ENCODE results near the gene SLC66A1. TPM values are rescaled to one million over a fixed set of nuclear protein-coding genes. Genes with fewer than 3 reads are reported as not detected.

Gene SLC66A1
- total RNA-seq, 2 experiments from 2014 or later, result 3.6 TPM

DNA sequence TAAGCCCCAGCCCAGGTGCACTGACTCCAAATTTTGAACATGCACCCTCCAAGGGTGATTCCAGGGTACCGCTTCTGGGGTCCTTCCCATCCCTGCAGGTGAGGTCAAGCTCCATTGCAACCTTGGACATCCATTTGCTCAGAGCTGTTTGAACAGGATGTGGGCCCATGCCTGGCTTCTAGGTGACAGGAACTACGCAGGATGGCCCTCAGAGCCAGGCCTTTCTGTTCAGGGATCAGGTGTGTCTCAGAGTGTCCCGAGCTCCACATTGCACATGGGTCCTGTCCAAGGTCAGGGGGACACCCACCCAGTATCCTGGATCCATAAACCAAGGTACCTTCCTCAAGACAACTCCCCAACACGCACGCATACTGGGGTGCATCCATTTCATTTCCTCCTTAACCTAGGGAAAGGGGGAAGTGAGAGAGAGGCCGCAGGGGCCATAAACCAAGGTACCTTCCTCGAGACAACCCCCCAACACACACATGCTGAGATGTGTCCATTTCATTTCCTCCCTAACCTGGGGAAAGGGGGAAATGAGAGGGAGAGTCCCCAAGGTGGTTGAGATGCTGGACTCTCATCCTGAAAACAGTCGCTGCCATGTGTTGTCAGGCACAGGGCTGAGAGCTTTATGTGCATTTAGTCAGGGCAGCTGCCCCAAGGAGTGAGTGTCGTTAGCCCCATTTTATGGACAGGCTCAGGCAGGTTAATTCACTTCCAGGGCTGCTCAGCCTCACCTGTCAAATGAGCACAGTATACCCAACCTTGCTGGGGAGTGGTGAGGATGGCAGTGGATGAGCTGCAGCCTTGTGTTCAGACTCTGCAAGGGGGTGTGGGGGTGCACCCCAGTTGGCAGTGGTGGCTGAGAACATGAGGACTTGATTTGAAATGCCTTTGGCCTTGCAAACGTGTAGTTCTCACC lies 2.1 kb downstream of the SLC66A1 start:
- no peaks in the 10 kb centered on the region for H3K9me3 Mint-ChIP-seq
- no peaks in the 10 kb centered on the region for H3K27me3 Mint-ChIP-seq
- DNase-seq (no peak), ATAC-seq (no peak)
- H3K4me1 Mint-ChIP-seq (ENCODE audit: low read depth), result peaks cover 25% of the 10 kb centered on the region
- H3K4me3 Mint-ChIP-seq, result no peak overlapping the region
- POLR2A ChIA-PET, result interaction anchor here (1.4 kb wide), 1 partner anchor 369 kb away, joined by 4 read pairs; no protein-coding TSS in a partner anchor
- CTCF ChIA-PET, result interaction anchor here (0.6 kb wide), 1 partner anchor 27 kb away, joined by 3 read pairs; no protein-coding TSS in a partner anchor
- H3K36me3 Mint-ChIP-seq (ENCODE audit: low read depth), result no peaks in the 10 kb centered on the region
- no peak overlapping the region for H3K27ac Mint-ChIP-seq
- intact Hi-C loops (cut with micrococcal nuclease), result no loop called here
- TF ChIP-seq, protein P1, sequence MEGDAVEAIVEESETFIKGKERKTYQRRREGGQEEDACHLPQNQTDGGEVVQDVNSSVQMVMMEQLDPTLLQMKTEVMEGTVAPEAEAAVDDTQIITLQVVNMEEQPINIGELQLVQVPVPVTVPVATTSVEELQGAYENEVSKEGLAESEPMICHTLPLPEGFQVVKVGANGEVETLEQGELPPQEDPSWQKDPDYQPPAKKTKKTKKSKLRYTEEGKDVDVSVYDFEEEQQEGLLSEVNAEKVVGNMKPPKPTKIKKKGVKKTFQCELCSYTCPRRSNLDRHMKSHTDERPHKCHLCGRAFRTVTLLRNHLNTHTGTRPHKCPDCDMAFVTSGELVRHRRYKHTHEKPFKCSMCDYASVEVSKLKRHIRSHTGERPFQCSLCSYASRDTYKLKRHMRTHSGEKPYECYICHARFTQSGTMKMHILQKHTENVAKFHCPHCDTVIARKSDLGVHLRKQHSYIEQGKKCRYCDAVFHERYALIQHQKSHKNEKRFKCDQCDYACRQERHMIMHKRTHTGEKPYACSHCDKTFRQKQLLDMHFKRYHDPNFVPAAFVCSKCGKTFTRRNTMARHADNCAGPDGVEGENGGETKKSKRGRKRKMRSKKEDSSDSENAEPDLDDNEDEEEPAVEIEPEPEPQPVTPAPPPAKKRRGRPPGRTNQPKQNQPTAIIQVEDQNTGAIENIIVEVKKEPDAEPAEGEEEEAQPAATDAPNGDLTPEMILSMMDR (IDR thresholded peaks at IDR 0.05), result no peak

DNA sequence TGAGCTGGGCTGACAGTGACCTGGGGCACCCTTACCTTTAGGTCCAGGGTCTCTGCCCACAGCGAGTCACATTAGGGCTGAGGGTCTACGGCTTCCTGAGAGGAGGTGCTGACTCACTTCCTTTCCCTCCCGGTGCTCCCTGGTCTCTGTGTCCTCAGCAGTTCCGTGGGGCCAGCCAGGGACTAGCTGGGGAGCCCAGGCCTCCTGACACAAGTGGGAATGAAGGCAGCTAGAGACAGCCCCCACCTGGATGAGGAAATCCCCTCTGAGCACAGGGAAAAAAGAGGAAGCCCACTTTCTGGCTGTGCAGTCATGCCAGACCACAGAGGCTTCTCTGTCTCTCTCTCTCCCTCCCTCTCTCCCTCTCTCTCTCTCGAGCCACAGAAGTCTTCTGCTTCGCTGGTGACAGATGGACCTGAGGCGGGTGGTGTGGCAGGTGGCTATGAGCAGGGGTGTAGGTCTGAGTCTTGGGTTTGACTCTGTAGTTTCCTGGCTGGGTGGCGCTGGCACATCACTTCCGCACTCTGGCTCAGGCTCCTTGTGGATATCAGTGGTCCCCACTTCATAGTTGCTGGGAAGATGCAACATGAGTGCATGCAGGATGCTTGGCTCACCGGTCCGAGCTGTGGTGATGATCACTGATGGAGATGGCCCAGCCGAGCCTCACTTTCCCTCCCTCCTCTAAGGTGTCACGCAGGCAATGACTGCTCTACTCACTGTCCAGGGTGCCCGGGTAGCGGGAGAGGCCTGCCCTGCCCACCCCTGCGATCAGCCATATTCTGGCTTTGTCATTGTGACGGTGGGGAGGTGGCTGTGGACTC lies 3.5 kb downstream of the SLC66A1 start:
- Mint-ChIP-seq H3K27me3 (no peaks in the 10 kb centered on the region), H3K27ac (peak overlapping the region; percentile 42), H3K36me3 (ENCODE audit: low read depth) (no peaks in the 10 kb centered on the region), H3K9me3 (no peaks in the 10 kb centered on the region), H3K4me1 (ENCODE audit: low read depth) (peaks cover 23% of the 10 kb centered on the region), H3K4me3 (no peak overlapping the region)
- intact Hi-C loops (cut with micrococcal nuclease), result no loop called here
- CTCF ChIA-PET, result no interaction called here
- ATAC-seq (no peak), DNase-seq (no peak)
- TF ChIP-seq, protein P1 (IDR thresholded peaks at IDR 0.05), result no peak
- POLR2A ChIA-PET, result no interaction called here

GRCh38 chr1:19317126-19317910 lies 5.2 kb downstream of the SLC66A1 start:
- DNase-seq (no peak), ATAC-seq (no peak)
- H3K9me3 Mint-ChIP-seq, result no peaks in the 10 kb centered on the region
- H3K36me3 Mint-ChIP-seq (ENCODE audit: low read depth), result no peaks in the 10 kb centered on the region
- ChIA-PET CTCF (no interaction called here), POLR2A (no interaction called here)
- intact Hi-C loops (cut with micrococcal nuclease), result no loop called here
- TF ChIP-seq, protein P1 (IDR thresholded peaks at IDR 0.05), result no peak
- H3K27me3 Mint-ChIP-seq, result no peaks in the 10 kb centered on the region
- H3K4me3 Mint-ChIP-seq, result no peak overlapping the region
- H3K27ac Mint-ChIP-seq, result no peak overlapping the region
- H3K4me1 Mint-ChIP-seq (ENCODE audit: low read depth), result peaks cover 17% of the 10 kb centered on the region

- peaks cover 8% of the 10 kb centered on the region for H3K4me1 Mint-ChIP-seq (ENCODE audit: low read depth)
- no peak overlapping the region for H3K4me3 Mint-ChIP-seq
- no peaks in the 10 kb centered on the region for H3K9me3 Mint-ChIP-seq
- H3K27ac Mint-ChIP-seq, result no peak overlapping the region
- TF ChIP-seq, protein P1 (IDR thresholded peaks at IDR 0.05), result no peak
- DNase-seq (no peak), ATAC-seq (no peak)
- intact Hi-C loops (cut with micrococcal nuclease), result no loop called here
- no peaks in the 10 kb centered on the region for H3K27me3 Mint-ChIP-seq
- H3K36me3 Mint-ChIP-seq (ENCODE audit: low read depth), result no peaks in the 10 kb centered on the region
- POLR2A ChIA-PET, result interaction anchor here (1.4 kb wide), 1 partner anchor 68 kb away, joined by 3 read pairs; the partner anchor contains the start of genes EMC1 and MRTO4
- CTCF ChIA-PET, result no interaction called here
These were observed 7.1 kb downstream of the SLC66A1 start for GRCh38 chr1:19319196-19319595.

Measured in activated CD8-positive, alpha-beta T cell treated with anti-CD3 and anti-CD28 coated beads for 36 hours (primary cell).